A549 (cell line): Measurements from ENCODE around the gene CAMK1. TPM values are rescaled to one million over a fixed set of nuclear protein-coding genes. Genes with fewer than 3 reads are reported as not detected.

ENCODE experiments used
- ATAC-seq, 2 experiments: fragments of 200-7000 bp in 1 of 2; fragments of >200 bp in 1 of 2; cut with Nextera tagmentation in 1 of 2; cut with Tn5 transposase in 1 of 2; 3 replicates each; pipeline versions ENCODE4 v1.8.0 to v1.9.1; 2018 to 2020; ENCODE audit warnings: mild to moderate bottlenecking in 1 of 2, moderate library complexity in 1 of 2
- CTCF ChIA-PET: fragments of 300-600 bp; sonication (Branson Sonifier 250); formaldehyde crosslinking; extraction: SDS; loops from one replicate; lab custom pipeline; 2021; ENCODE audit warnings: antibody characterized with exemption, inconsistent platforms; lab: Yijun Ruan, JAX
- POLR2A ChIA-PET: fragments of 350-600 bp; formaldehyde crosslinking; extraction: SDS; loops from one replicate; lab custom pipeline; 2021; ENCODE audit warnings: antibody characterized with exemption, inconsistent platforms; lab: Yijun Ruan, JAX
- DNase-seq, 2 experiments: peaks; one replicate each; pipeline versions ENCODE4 v3.0.0 to v3.0.0-alpha.2; 2011 to 2016; ENCODE audit warnings: low read depth in 1 of 2, low spot score in 1 of 2
- FAIRE-seq: peaks from 2 replicates; lab custom pipeline; 2011; peaks lifted over from hg19 to GRCh38; lab: Jason Lieb, UNC
- H3K27ac ChIP-seq, 2 experiments: fragments of >200 bp; sonication (Bioruptor Twin); formaldehyde crosslinking; 3 replicates each; pipeline ENCODE4 v1.5.1; 2016 to 2017
- H3K4me1 ChIP-seq: fragments of >200 bp; sonication (Bioruptor Twin); formaldehyde crosslinking; 3 replicates; pipeline ENCODE4 v1.6.1; 2016
- H3K4me2 ChIP-seq: fragments of >200 bp; sonication (Bioruptor Twin); formaldehyde crosslinking; 3 replicates; pipeline ENCODE4 v1.6.1; 2016
- H3K4me3 ChIP-seq: fragments of >200 bp; sonication (Bioruptor Twin); formaldehyde crosslinking; 3 replicates; pipeline ENCODE4 v1.5.1; 2016
- H3K9me3 ChIP-seq: fragments of >200 bp; sonication (Bioruptor Twin); formaldehyde crosslinking; 3 replicates; pipeline ENCODE4 v1.6.1; 2016
- ATOH8 ChIP-seq: fragments of 250-450 bp; sonication (Bioruptor Pico); IDR thresholded peaks from 2 replicates; pipeline ENCODE4 v1.5.0; 2020; ENCODE audit warnings: low read depth, mild to moderate bottlenecking, moderate library complexity
- CHD2 ChIP-seq: fragments of 150-350 bp; IDR thresholded peaks from 2 replicates; pipeline ENCODE4 v1.6.1; 2014; ENCODE audit warnings: low read length; ENCODE audit not compliant: partially characterized antibody
- CTCF ChIP-seq: fragments of >200 bp; sonication (Bioruptor Twin); formaldehyde crosslinking; IDR thresholded peaks from 3 replicates; pipeline ENCODE4 v1.5.1; 2016
- E2F6 ChIP-seq: IDR thresholded peaks from 2 replicates; pipeline ENCODE4 v1.6.1; 2012; ENCODE audit warnings: low read depth, borderline replicate concordance
- ESRRA ChIP-seq: fragments of 150-350 bp; IDR thresholded peaks from 2 replicates; pipeline ENCODE4 v1.6.1; 2014; ENCODE audit warnings: mild to moderate bottlenecking, low read length, borderline replicate concordance
- FOXS1 ChIP-seq: fragments of 250-450 bp; sonication (Bioruptor Pico); IDR thresholded peaks from 2 replicates; pipeline ENCODE4 v1.5.0; 2020; ENCODE audit warnings: mild to moderate bottlenecking, moderate library complexity
- HDAC2 ChIP-seq: fragments of 200-600 bp; sonication (generic); IDR thresholded peaks from 2 replicates; pipeline ENCODE4 v1.6.1; 2016
- HOXB5 ChIP-seq: fragments of 250-450 bp; sonication (Bioruptor Pico); IDR thresholded peaks from 2 replicates; pipeline ENCODE4 v1.5.0; 2020; ENCODE audit warnings: mild to moderate bottlenecking, moderate library complexity
- JUN ChIP-seq, 2 experiments: fragments of >200 bp; sonication (Bioruptor Twin); formaldehyde crosslinking; IDR thresholded peaks; 2 replicates in 1 of 2; 3 replicates in 1 of 2; pipeline ENCODE4 v1.6.1; 2016 to 2017
- KDM1A ChIP-seq: fragments of 200-600 bp; sonication (generic); IDR thresholded peaks from 2 replicates; pipeline ENCODE4 v1.6.1; 2016; ENCODE audit warnings: low read depth, mild to moderate bottlenecking
- PHF8 ChIP-seq: fragments of 200-600 bp; sonication (generic); IDR thresholded peaks from 2 replicates; pipeline ENCODE4 v1.6.1; 2016; ENCODE audit warnings: low read depth, mild to moderate bottlenecking, antibody characterized with exemption, moderate library complexity, borderline replicate concordance
- RARB ChIP-seq: fragments of 250-450 bp; sonication (Bioruptor Pico); IDR thresholded peaks from 2 replicates; pipeline ENCODE4 v1.8.0; 2021; ENCODE audit warnings: mild to moderate bottlenecking, moderate library complexity
- SMC3 ChIP-seq: fragments of >200 bp; sonication (Bioruptor Twin); formaldehyde crosslinking; IDR thresholded peaks from 3 replicates; pipeline ENCODE4 v1.6.1; 2018; ENCODE audit warnings: inconsistent platforms
- USF2 ChIP-seq: fragments of 450-650 bp; IDR thresholded peaks from 2 replicates; pipeline ENCODE4 v1.6.1; 2014; ENCODE audit warnings: antibody characterized with exemption
- ZNF302 ChIP-seq: fragments of 250-450 bp; sonication (Bioruptor Pico); IDR thresholded peaks from 2 replicates; pipeline ENCODE4 v1.9.0; 2021; ENCODE audit warnings: inconsistent platforms, mild to moderate bottlenecking, moderate library complexity
- WGBS: methylation state at CpG from one replicate; pipeline ENCODE4 v1.1.6; 2017; ENCODE audit errors: missing lambda C conversion rate; 5-methylcytosine and 5-hydroxymethylcytosine counted together
- polyA plus RNA-seq, 4 experiments: library from polyadenylated mRNA; depleted of rRNA in 3 of 4; stranded (reverse); fragments of >200 nt; fragmentation: RNase III in 1 of 4; extraction: RNeasy Plus Mini Kit Qiagen cat#74134 plus additional on column Dnase treatment in 1 of 4; gene quantifications; 2 replicates in 3 of 4; 3 replicates in 1 of 4; pipeline ENCODE4 v1.2.3, GENCODE V29; 2011 to 2017

CAMK1 gene
- polyA plus RNA-seq, 2 of the 4 experiments (the other 2 are of a cell fraction) = 13.5 to 15.6 TPM

GRCh38 chr3:9747267-9747666 is 22.5 kb downstream of the CAMK1 start:
- ATAC-seq = no peak
- Histone ChIP-seq H3K4me2 (no peak overlapping the region), H3K27ac (no peak overlapping the region), H3K4me3 (no peak overlapping the region), H3K9me3 (no peaks in the 10 kb centered on the region), H3K4me1 (peaks cover 13% of the 10 kb centered on the region; the same call in 2 of the 3 replicates)
- WGBS = 83% methylated on average over 8 of the region's 8 CpGs
- no peak for FAIRE-seq
- CTCF ChIA-PET = interaction anchor here (4.9 kb wide), 1 partner anchor 32 kb away, joined by 22 read pairs; no protein-coding TSS in a partner anchor
- POLR2A ChIA-PET = no interaction called here
- TF ChIP-seq HOXB5 (CRISPR knock-in tag) (no peak), RARB (CRISPR knock-in tag) (no peak)
- TF ChIP-seq, all 56 proteins: peak for 0
- no peak for DNase-seq

GRCh38 chr3:9746330-9746729 is 23.4 kb downstream of the CAMK1 start:
- no peak for DNase-seq
- Histone ChIP-seq H3K27ac (no peak overlapping the region), H3K4me1 (peaks cover 10% of the 10 kb centered on the region; the same call in 2 of the 3 replicates), H3K4me3 (no peak overlapping the region)
- CTCF ChIA-PET = interaction anchor here (1.4 to 4.9 kb wide), 2 partner anchors 19 to 31 kb away, joined by 6 to 22 read pairs; no protein-coding TSS in a partner anchor
- TF ChIP-seq HOXB5 (CRISPR knock-in tag) (no peak), ESRRA (no peak), PHF8 (no peak), SMC3 (no peak), JUN (IDR thresholded peaks at IDR 0.05) (no peak), KDM1A (no peak), ZNF302 (CRISPR knock-in tag) (no peak)
- TF ChIP-seq, all 56 proteins: peak for 0
- Histone ChIP-seq H3K9me3 (no peaks in the 10 kb centered on the region), H3K4me2 (no peak overlapping the region)
- FAIRE-seq (no peak), ATAC-seq (no peak)
- POLR2A ChIA-PET = interaction anchor here (1.1 kb wide), 1 partner anchor 13 kb away, joined by 3 read pairs; no protein-coding TSS in a partner anchor
- WGBS = 87% methylated on average over 5 of the region's 5 CpGs

- no peak overlapping the region for H3K27ac ChIP-seq
- no peak overlapping the region for H3K4me3 ChIP-seq
- H3K9me3 ChIP-seq = no peaks in the 10 kb centered on the region
- FAIRE-seq = no peak
- TF ChIP-seq ATOH8 (CRISPR knock-in tag) = no peak
- no peak for ATAC-seq
- 89% methylated on average over 9 of the region's 12 CpGs for WGBS
- POLR2A ChIA-PET = interaction anchor here (1.1 kb wide), 1 partner anchor 12 kb away, joined by 3 read pairs; no protein-coding TSS in a partner anchor
- 0 out of 3 replicates have a peak, but pooled peaks cover 4% of the 10 kb centered on the region for H3K4me1 ChIP-seq
- CTCF ChIA-PET = interaction anchor here (0.5 to 3.5 kb wide), 5 partner anchors 10 to 77 kb away, joined by 3 to 18 read pairs (median 3); partner anchors contain the start of gene BRPF1
- no peak for DNase-seq
- no peak overlapping the region for H3K4me2 ChIP-seq
These were observed 24.2 kb downstream of the CAMK1 start for GRCh38 chr3:9745521-9745920.

GRCh38 chr3:9744162-9744561 is 25.6 kb downstream of the CAMK1 start:
- ChIA-PET CTCF (interaction anchor here (0.6 to 3.5 kb wide), 3 partner anchors 12 to 63 kb away, joined by 3 to 18 read pairs (median 5); partner anchors contain the start of gene BRPF1), POLR2A (no interaction called here)
- WGBS = 91% methylated on average over 13 of the region's 13 CpGs
- H3K4me2 ChIP-seq = no peak overlapping the region
- no peak for ATAC-seq
- DNase-seq = no peak
- H3K4me3 ChIP-seq = no peak overlapping the region
- H3K27ac ChIP-seq = no peak overlapping the region
- no peak for FAIRE-seq
- H3K9me3 ChIP-seq = no peaks in the 10 kb centered on the region
- 0 out of 3 replicates have a peak, but pooled peaks cover 3% of the 10 kb centered on the region for H3K4me1 ChIP-seq
- no peak for TF ChIP-seq FOXS1
- no peak for TF ChIP-seq HDAC2
- TF ChIP-seq CHD2 = no peak
- TF ChIP-seq CTCF = no peak
- no peak for TF ChIP-seq USF2
- no peak for TF ChIP-seq E2F6
